Mammary epithelial cell (primary cell): ENCODE data around the gene PAK5.

Source experiments
- CTCF ChIP-seq, 2 donors: IDR thresholded peaks in 1 of 2; conservative IDR thresholded peaks in 1 of 2; 2 replicates each; pipeline ENCODE4 v1.5.1; 2011 to 2012; ENCODE audit warnings: inconsistent platforms in 2 of 2, low read length in 2 of 2, mild to moderate bottlenecking in 2 of 2, control low read depth in 1 of 2, low read depth in 1 of 2; ENCODE audit not compliant: insufficient read depth in 1 of 2; ENCODE audit errors: extremely low read depth in 1 of 2
- EZH2 ChIP-seq: IDR thresholded peaks from 2 replicates; pipeline ENCODE4 v1.6.1; 2012; ENCODE audit warnings: low read length, inconsistent platforms, borderline replicate concordance

- TF ChIP-seq CTCF (conservative IDR thresholded peaks at IDR 0.05 in 1 of 2, IDR thresholded peaks at IDR 0.05 in 1 of 2; ENCODE audit: extremely low read depth in 1 of 2, insufficient read depth in 1 of 2, low read depth in 1 of 2, low read length in 2 of 2) (no peak), EZH2 (no peak)
These were observed 347.6 kb downstream of the PAK5 start for GRCh38 chr20:9491324-9491723.
